Measurements from ENCODE around the gene ADARB1. TPM values are rescaled to one million over a fixed set of nuclear protein-coding genes. Genes with fewer than 3 reads are reported as not detected.

Gene ADARB1
- 16.5 and 20.4 TPM in 2 replicates for total RNA-seq

GRCh38 chr21:45074048-45074817, at the start of gene ADARB1:
Gene ADARB1 (plus strand): TSS chr21:45074580. CDS start chr21:45171657, 97,077 bp downstream.

Other genes with a start within 250 kb of the ADARB1 start
- gene PTTG1IP, start 200.9 kb upstream of the ADARB1 start, total RNA-seq = 535 and 631 TPM in 2 replicates
- gene ITGB2, start 153.7 kb upstream of the ADARB1 start, total RNA-seq = 5.9 and 19.7 TPM in 2 replicates
- gene SLX9, start 134.6 kb upstream of the ADARB1 start, total RNA-seq = 11.5 and 15.0 TPM in 2 replicates
- gene POFUT2, start 213.3 kb downstream of the ADARB1 start, total RNA-seq = 32.5 and 39.3 TPM in 2 replicates